ENCODE results near the gene DALRD3.

Gene DALRD3

GRCh38 chr3:49034650-49035049 lies 16.3 kb upstream of the DALRD3 start:
- DNase-seq (ENCODE audit: extremely low spot score) = no peak
- no peak for TF ChIP-seq CTCF (IDR thresholded peaks at IDR 0.05; ENCODE audit: control extremely low read depth, extremely low read depth, low read depth, missing control alignments)
- ChIA-PET POLR2A (no interaction called here), CTCF (interaction anchor here (1.1 to 2.1 kb wide), 2 partner anchors 13 to 16 kb away, joined by 3 to 12 read pairs; partner anchors contain the start of gene NDUFAF3)

- no peak for TF ChIP-seq CTCF (IDR thresholded peaks at IDR 0.05; ENCODE audit: control extremely low read depth, extremely low read depth, low read depth, missing control alignments)
- ChIA-PET POLR2A (no interaction called here), CTCF (interaction anchor here (1.5 to 2.4 kb wide), 3 partner anchors 11 to 44 kb away, joined by 5 to 19 read pairs (median 6); partner anchors contain the start of genes NDUFAF3 and WDR6)
- DNase-seq (ENCODE audit: extremely low spot score) = no peak
Measured at GRCh38 chr3:49032646-49033304, 14.4 kb upstream of the DALRD3 start.

GRCh38 chr3:49030321-49030720 lies 11.9 kb upstream of the DALRD3 start:
- no peak for TF ChIP-seq CTCF (IDR thresholded peaks at IDR 0.05; ENCODE audit: control extremely low read depth, extremely low read depth, low read depth, missing control alignments)
- ChIA-PET POLR2A (interaction anchor here (0.7 to 1.3 kb wide), 2 partner anchors 10 to 510 kb away, joined by 3 to 5 read pairs; no protein-coding TSS in a partner anchor), CTCF (interaction anchor here (1.2 to 2.4 kb wide), 2 partner anchors 9 to 21 kb away, joined by 3 to 19 read pairs; partner anchors contain the start of gene NDUFAF3)
- no peak for DNase-seq (ENCODE audit: extremely low spot score)

GRCh38 chr3:49029563-49029884 lies 11.1 kb upstream of the DALRD3 start:
- TF ChIP-seq CTCF (IDR thresholded peaks at IDR 0.05; ENCODE audit: control extremely low read depth, extremely low read depth, low read depth, missing control alignments) = no peak
- ChIA-PET CTCF (interaction anchor here (0.6 to 1.5 kb wide), 7 partner anchors 9 to 70 kb away, joined by 3 to 5 read pairs (median 4); partner anchors contain the start of genes P4HTM and WDR6), POLR2A (interaction anchor here (0.5 to 1.8 kb wide), 15 partner anchors 9 to 1706 kb away, joined by 3 to 29 read pairs (median 5); partner anchors contain the start of genes DALRD3, P4HTM, QRICH1 and USP19)
- DNase-seq (ENCODE audit: extremely low spot score) = no peak

- peak; percentile 16 for TF ChIP-seq CTCF (IDR thresholded peaks at IDR 0.05; ENCODE audit: control extremely low read depth, extremely low read depth, low read depth, missing control alignments)
- ChIA-PET CTCF (interaction anchor here (0.6 to 1.5 kb wide), 7 partner anchors 9 to 70 kb away, joined by 3 to 5 read pairs (median 4); partner anchors contain the start of genes P4HTM and WDR6), POLR2A (interaction anchor here (0.5 to 1.8 kb wide), 17 partner anchors 8 to 1705 kb away, joined by 3 to 29 read pairs (median 5); partner anchors contain the start of genes DALRD3, P4HTM, QRICH1 and USP19)
- DNase-seq (ENCODE audit: extremely low spot score) = peak; percentile 91
Measured at GRCh38 chr3:49028673-49029562, 10.5 kb upstream of the DALRD3 start, which contains the start of gene IMPDH2. IMPDH2 (minus strand) TSS chr3:49029398; CDS start chr3:49029350, 48 bp downstream.

GRCh38 chr3:49028298-49028672 lies 9.9 kb upstream of the DALRD3 start:
- no peak for TF ChIP-seq CTCF (IDR thresholded peaks at IDR 0.05; ENCODE audit: control extremely low read depth, extremely low read depth, low read depth, missing control alignments)
- DNase-seq (ENCODE audit: extremely low spot score) = no peak
- ChIA-PET CTCF (interaction anchor here (1.5 kb wide), 1 partner anchor 69 kb away, joined by 4 read pairs; no protein-coding TSS in a partner anchor), POLR2A (interaction anchor here (0.5 to 1.8 kb wide), 5 partner anchors 8 to 79 kb away, joined by 5 to 29 read pairs (median 17); partner anchors contain the start of genes QRICH1 and WDR6)
